ENCODE results near the gene RASA3. TPM values are rescaled to one million over a fixed set of nuclear protein-coding genes. Genes with fewer than 3 reads are reported as not detected.
"Not testable (repeated sequence)": the region's sequence is repeated elsewhere in the genome, so short reads cannot be mapped to it uniquely, and the experiment has no call there.

Gene RASA3
- total RNA-seq, 1 donor from 2014 or later = 44.8 TPM

- no peak overlapping the region for H3K4me3 Mint-ChIP-seq (ENCODE audit: unreplicated experiment)
- no peak for DNase-seq (ENCODE audit: extremely low spot score, unreplicated experiment)
- H3K27me3 Mint-ChIP-seq (ENCODE audit: unreplicated experiment) = no peaks in the 10 kb centered on the region
- no peak for TF ChIP-seq CTCF (IDR thresholded peaks at IDR 0.05)
- peaks cover 25% of the 10 kb centered on the region for H3K36me3 Mint-ChIP-seq (ENCODE audit: unreplicated experiment)
- H3K4me1 Mint-ChIP-seq (ENCODE audit: unreplicated experiment) = peaks cover 17% of the 10 kb centered on the region
- no peak overlapping the region for H3K27ac Mint-ChIP-seq (ENCODE audit: unreplicated experiment)
- no peaks in the 10 kb centered on the region for H3K9me3 Mint-ChIP-seq (ENCODE audit: unreplicated experiment)
Observed at GRCh38 chr13:114021464-114022308, 110.7 kb downstream of the RASA3 start.

- peaks cover 31% of the 10 kb centered on the region for H3K36me3 Mint-ChIP-seq (ENCODE audit: unreplicated experiment)
- H3K27ac Mint-ChIP-seq (ENCODE audit: unreplicated experiment) = no peak overlapping the region
- peaks cover 9% of the 10 kb centered on the region for H3K4me1 Mint-ChIP-seq (ENCODE audit: unreplicated experiment)
- no peak for TF ChIP-seq CTCF (IDR thresholded peaks at IDR 0.05)
- H3K9me3 Mint-ChIP-seq (ENCODE audit: unreplicated experiment) = no peaks in the 10 kb centered on the region
- no peaks in the 10 kb centered on the region for H3K27me3 Mint-ChIP-seq (ENCODE audit: unreplicated experiment)
- no peak overlapping the region for H3K4me3 Mint-ChIP-seq (ENCODE audit: unreplicated experiment)
- no peak for DNase-seq (ENCODE audit: extremely low spot score, unreplicated experiment)
Observed at GRCh38 chr13:114020750-114021463, 111.5 kb downstream of the RASA3 start.

GRCh38 chr13:114020134-114020533 lies 112.3 kb downstream of the RASA3 start:
- not testable (repeated sequence) for H3K27me3 Mint-ChIP-seq (ENCODE audit: unreplicated experiment); H3K27ac Mint-ChIP-seq (ENCODE audit: unreplicated experiment); H3K4me3 Mint-ChIP-seq (ENCODE audit: unreplicated experiment); DNase-seq (ENCODE audit: extremely low spot score, unreplicated experiment); H3K4me1 Mint-ChIP-seq (ENCODE audit: unreplicated experiment); H3K9me3 Mint-ChIP-seq (ENCODE audit: unreplicated experiment)
- H3K36me3 Mint-ChIP-seq (ENCODE audit: unreplicated experiment) = peaks cover 30% of the 10 kb centered on the region

GRCh38 chr13:114019367-114019766 lies 113.1 kb downstream of the RASA3 start:
- H3K9me3 Mint-ChIP-seq (ENCODE audit: unreplicated experiment) = no peaks in the 10 kb centered on the region
- no peak overlapping the region for H3K27ac Mint-ChIP-seq (ENCODE audit: unreplicated experiment)
- no peaks in the 10 kb centered on the region for H3K27me3 Mint-ChIP-seq (ENCODE audit: unreplicated experiment)
- H3K4me3 Mint-ChIP-seq (ENCODE audit: unreplicated experiment) = no peak overlapping the region
- peaks cover 1% of the 10 kb centered on the region for H3K4me1 Mint-ChIP-seq (ENCODE audit: unreplicated experiment)
- peaks cover 33% of the 10 kb centered on the region for H3K36me3 Mint-ChIP-seq (ENCODE audit: unreplicated experiment)
- no peak for DNase-seq (ENCODE audit: extremely low spot score, unreplicated experiment)
- no peak for TF ChIP-seq CTCF (IDR thresholded peaks at IDR 0.05)

GRCh38 chr13:114018461-114019055 lies 113.9 kb downstream of the RASA3 start:
- peaks cover 1% of the 10 kb centered on the region for H3K4me1 Mint-ChIP-seq (ENCODE audit: unreplicated experiment)
- H3K36me3 Mint-ChIP-seq (ENCODE audit: unreplicated experiment) = peaks cover 29% of the 10 kb centered on the region
- H3K4me3 Mint-ChIP-seq (ENCODE audit: unreplicated experiment) = no peak overlapping the region
- no peak for DNase-seq (ENCODE audit: extremely low spot score, unreplicated experiment)
- H3K27me3 Mint-ChIP-seq (ENCODE audit: unreplicated experiment) = no peaks in the 10 kb centered on the region
- no peak for TF ChIP-seq CTCF (IDR thresholded peaks at IDR 0.05)
- no peak overlapping the region for H3K27ac Mint-ChIP-seq (ENCODE audit: unreplicated experiment)
- H3K9me3 Mint-ChIP-seq (ENCODE audit: unreplicated experiment) = no peaks in the 10 kb centered on the region
